IMR-90 (cell line): Measurements from ENCODE around the gene TTC21A. TPM values are rescaled to one million over a fixed set of nuclear protein-coding genes. Genes with fewer than 3 reads are reported as not detected.

Experiments used
- ATAC-seq: fragments of 200-7000 bp; cut with Tn5 transposase; 2 replicates; pipeline ENCODE4 v1.9.1; 2020; ENCODE audit warnings: low read depth, mild to moderate bottlenecking, moderate library complexity
- BruUV-seq: library from RNA; stranded (reverse); fragments of 400-500 nt; replicated peaks from 2 replicates; lab custom pipeline; 2021; lab: Mats Ljungman, UMichigan
- CTCF ChIA-PET: fragments of 300-600 bp; formaldehyde crosslinking; extraction: SDS; loops from one replicate; lab custom pipeline; 2021; ENCODE audit warnings: antibody characterized with exemption; lab: Yijun Ruan, JAX
- POLR2A ChIA-PET: fragments of 300-600 bp; sonication (Branson Sonifier 250); formaldehyde crosslinking; loops from one replicate; lab custom pipeline; 2022; ENCODE audit warnings: antibody characterized with exemption; ENCODE audit not compliant: unreplicated experiment; lab: Charles Lee
- DNase-seq: peaks from one replicate; pipeline ENCODE4 v3.0.0; 2013
- H2AFZ ChIP-seq: replicated peaks from 2 replicates; pipeline ENCODE3; 2013; ENCODE audit warnings: low read length, mild to moderate bottlenecking; ENCODE audit not compliant: poor library complexity
- H2AK5ac ChIP-seq: 2 replicates; pipeline ENCODE4 v1.6.1; 2013; ENCODE audit warnings: low read depth, low read length, inconsistent platforms
- H2AK9ac ChIP-seq: replicated peaks from 2 replicates; pipeline ENCODE3; 2013; ENCODE audit warnings: mild to moderate bottlenecking, low read depth, low read length, moderate library complexity; ENCODE audit not compliant: poor library complexity
- H2BK120ac ChIP-seq: 2 replicates; pipeline ENCODE4 v1.6.1; 2013; ENCODE audit warnings: low read depth, low read length, inconsistent platforms
- H2BK15ac ChIP-seq: 3 replicates; pipeline ENCODE4 v1.6.1; 2013; ENCODE audit warnings: low read depth, low read length, inconsistent platforms
- H2BK20ac ChIP-seq: 2 replicates; pipeline ENCODE4 v1.6.1; 2013; ENCODE audit warnings: low read depth, mild to moderate bottlenecking, inconsistent platforms, low read length, moderate library complexity
- H2BK5ac ChIP-seq: 2 replicates; pipeline ENCODE4 v1.6.1; 2013; ENCODE audit warnings: mild to moderate bottlenecking, low read depth, low read length, inconsistent platforms; ENCODE audit not compliant: poor library complexity, severe bottlenecking
- H3K14ac ChIP-seq: replicated peaks from 2 replicates; pipeline ENCODE4 v1.6.1; 2013; ENCODE audit warnings: low read depth, low read length, inconsistent platforms
- H3K18ac ChIP-seq: 2 replicates; pipeline ENCODE4 v1.6.1; 2013; ENCODE audit warnings: low read depth, low read length, control low read depth
- H3K23ac ChIP-seq: 2 replicates; pipeline ENCODE4 v1.6.1; 2013; ENCODE audit warnings: low read depth, low read length, inconsistent platforms
- H3K27ac ChIP-seq: 2 replicates; pipeline ENCODE4 v1.5.1; 2013; ENCODE audit warnings: mild to moderate bottlenecking, control low read depth, low read length; ENCODE audit not compliant: insufficient read depth
- H3K27me3 ChIP-seq: 2 replicates; pipeline ENCODE4 v1.6.1; 2013; ENCODE audit warnings: low read length; ENCODE audit not compliant: control insufficient read depth, insufficient read depth
- H3K36me3 ChIP-seq: 2 replicates; pipeline ENCODE4 v1.6.1; 2013; ENCODE audit warnings: low read length, mixed read lengths; ENCODE audit not compliant: control insufficient read depth, insufficient read depth
- H3K4ac ChIP-seq: 2 replicates; pipeline ENCODE4 v1.6.1; 2013; ENCODE audit warnings: low read depth, low read length, inconsistent platforms
- H3K4me1 ChIP-seq: 2 replicates; pipeline ENCODE4 v1.6.1; 2013; ENCODE audit warnings: low read length, mixed read lengths; ENCODE audit not compliant: control insufficient read depth, insufficient read depth
- H3K4me2 ChIP-seq: 2 replicates; pipeline ENCODE4 v1.6.1; 2013; ENCODE audit warnings: low read depth, mild to moderate bottlenecking, control low read depth, low read length, moderate library complexity
- H3K4me3 ChIP-seq: 2 replicates; pipeline ENCODE4 v1.5.1; 2013; ENCODE audit warnings: low read depth, mild to moderate bottlenecking, control low read depth, low read length, moderate library complexity; ENCODE audit not compliant: insufficient read depth
- H3K56ac ChIP-seq: 2 replicates; pipeline ENCODE4 v1.6.1; 2013; ENCODE audit warnings: low read length, inconsistent platforms; ENCODE audit not compliant: insufficient read depth; ENCODE audit errors: extremely low read depth
- H3K79me1 ChIP-seq, 2 experiments: 2 replicates each; pipeline ENCODE4 v1.6.1; 2013; ENCODE audit warnings: low read length in 2 of 2, inconsistent platforms in 1 of 2, low read depth in 1 of 2
- H3K9ac ChIP-seq: 2 replicates; pipeline ENCODE4 v1.6.1; 2013; ENCODE audit warnings: low read depth, low read length, control low read depth
- H3K9me1 ChIP-seq: 2 replicates; pipeline ENCODE4 v1.6.1; 2013; ENCODE audit warnings: low read length, inconsistent platforms; ENCODE audit not compliant: insufficient read depth
- H3K9me3 ChIP-seq: 2 replicates; pipeline ENCODE4 v1.6.1; 2013; ENCODE audit warnings: low read length; ENCODE audit not compliant: control insufficient read depth, insufficient read depth
- H4K20me1 ChIP-seq: 2 replicates; pipeline ENCODE4 v1.6.1; 2013; ENCODE audit warnings: low read length, inconsistent platforms; ENCODE audit not compliant: insufficient read depth
- H4K5ac ChIP-seq: 2 replicates; pipeline ENCODE4 v1.6.1; 2013; ENCODE audit warnings: mild to moderate bottlenecking, low read depth, low read length, control low read depth
- H4K8ac ChIP-seq, 2 experiments: 2 replicates each; pipeline ENCODE4 v1.6.1; 2013; ENCODE audit warnings: low read depth in 2 of 2, low read length in 2 of 2, control low read depth in 1 of 2, inconsistent platforms in 1 of 2
- H4K91ac ChIP-seq: 2 replicates; pipeline ENCODE4 v1.6.1; 2013; ENCODE audit warnings: low read depth, low read length, inconsistent platforms; ENCODE audit not compliant: insufficient read depth
- BHLHE40 ChIP-seq: fragments of 150-350 bp; IDR thresholded peaks from 2 replicates; pipeline ENCODE4 v1.6.1; 2016; ENCODE audit warnings: mild to moderate bottlenecking, low read depth, low read length
- CEBPB ChIP-seq: IDR thresholded peaks from 2 replicates; pipeline ENCODE4 v1.6.1; 2012; ENCODE audit warnings: low read depth, low read length, improper control_type of control experiment
- CHD1 ChIP-seq: IDR thresholded peaks from 2 replicates; pipeline ENCODE4 v1.6.1; 2012; ENCODE audit warnings: low read depth, low read length, improper control_type of control experiment
- ELK1 ChIP-seq: fragments of 150-350 bp; IDR thresholded peaks from 2 replicates; pipeline ENCODE4 v1.6.1; 2016; ENCODE audit warnings: low read depth, mild to moderate bottlenecking, low read length, moderate library complexity, borderline replicate concordance
- FOS ChIP-seq: fragments of 150-350 bp; IDR thresholded peaks from 2 replicates; pipeline ENCODE4 v1.6.1; 2016; ENCODE audit warnings: low read depth, low read length
- MAFK ChIP-seq: IDR thresholded peaks from 2 replicates; pipeline ENCODE4 v1.6.1; 2012; ENCODE audit warnings: low read depth, low read length, improper control_type of control experiment
- MAZ ChIP-seq: IDR thresholded peaks from 2 replicates; pipeline ENCODE4 v1.6.1; 2012; ENCODE audit warnings: low read depth, mild to moderate bottlenecking, low read length, improper control_type of control experiment, moderate library complexity, borderline replicate concordance
- MXI1 ChIP-seq: IDR thresholded peaks from 2 replicates; pipeline ENCODE4 v1.6.1; 2012; ENCODE audit warnings: low read depth, mild to moderate bottlenecking, low read length, moderate library complexity, borderline replicate concordance
- NFE2L2 ChIP-seq: fragments of 150-350 bp; IDR thresholded peaks from 2 replicates; pipeline ENCODE4 v1.6.1; 2016; ENCODE audit warnings: low read depth, mild to moderate bottlenecking, low read length
- POLR2A ChIP-seq: IDR thresholded peaks from 2 replicates; pipeline ENCODE4 v1.6.1; 2012; ENCODE audit warnings: mild to moderate bottlenecking, low read depth, low read length
- RAD21 ChIP-seq: IDR thresholded peaks from 2 replicates; pipeline ENCODE4 v1.6.1; 2012; ENCODE audit warnings: low read length, improper control_type of control experiment
- RCOR1 ChIP-seq: IDR thresholded peaks from 2 replicates; pipeline ENCODE4 v1.6.1; 2012; ENCODE audit warnings: mild to moderate bottlenecking, low read length, improper control_type of control experiment; ENCODE audit not compliant: insufficient replicate concordance
- RFX5 ChIP-seq: IDR thresholded peaks from 2 replicates; pipeline ENCODE4 v1.8.0; 2012; ENCODE audit warnings: low read depth, mild to moderate bottlenecking, low read length, moderate library complexity
- SMC3 ChIP-seq: fragments of 150-350 bp; IDR thresholded peaks from 2 replicates; pipeline ENCODE4 v1.6.1; 2016; ENCODE audit warnings: low read depth, mild to moderate bottlenecking, antibody characterized with exemption, low read length, moderate library complexity
- WGBS, 2 experiments: methylation state at CpG; one replicate each; pipeline versions ENCODE4 v1.1.5 to v1.1.7; 2013; ENCODE audit warnings: missing lambda C conversion rate in 2 of 2; ENCODE audit not compliant: insufficient read length in 1 of 2; ENCODE audit errors: extremely low coverage in 2 of 2; 5-methylcytosine and 5-hydroxymethylcytosine counted together
- dilution Hi-C: fragments of 300-500 bp; cut with HindIII; formaldehyde crosslinking; loops from one replicate; pipeline ENCODE4 v1.14.3; 2018; ENCODE audit warnings: low sequenced_read_pairs; ENCODE audit not compliant: unreplicated experiment
- in situ Hi-C: fragments of 300-500 bp; cut with MboI; formaldehyde crosslinking; loops from 3 replicates; pipeline ENCODE4 v1.14.3; 2019; ENCODE audit warnings: low sequenced_read_pairs, inconsistent platforms, mixed read lengths
- intact Hi-C: fragments of 100-400 bp; cut with micrococcal nuclease; formaldehyde crosslinking; loops from 2 replicates; pipeline ENCODE4 v1.10.0; 2022
- polyA plus RNA-seq, 3 experiments: library from polyadenylated mRNA; depleted of rRNA; stranded (reverse); fragments of >200 nt; gene quantifications; 2 replicates each; pipeline ENCODE4 v1.2.3, GENCODE V29; 2012; ENCODE audit warnings: low replicate concordance in 1 of 3
- total RNA-seq: library from RNA; depleted of rRNA; stranded (reverse); fragments of >200 nt; gene quantifications from 2 replicates; pipeline ENCODE4 v1.2.3, GENCODE V29; 2012
- TF ChIP-seq, protein P1 (sequence below): conservative IDR thresholded peaks from 2 replicates; pipeline ENCODE4 v1.5.1; 2012; ENCODE audit warnings: mild to moderate bottlenecking, low read depth, low read length, improper control_type of control experiment
- TF ChIP-seq, protein P2 (sequence below): fragments of 150-350 bp; IDR thresholded peaks from 2 replicates; pipeline ENCODE4 v1.6.1; 2017; ENCODE audit warnings: mild to moderate bottlenecking, antibody characterized with exemption, low read length, low read depth

TTC21A gene
- total and polyA plus RNA-seq, 2 of the 4 experiments (the other 2 are of a cell fraction), result 0.90 to 1.8 TPM

GRCh38 chr3:39118079-39118478 is 10.6 kb downstream of the TTC21A start:
- in situ Hi-C loops (no loop called here), intact Hi-C loops (no loop called here), dilution Hi-C loops (no loop called here)
- H3K36me3 ChIP-seq, result no peaks in the 10 kb centered on the region; the same call in 1 of the 2 replicates
- H3K4me3 ChIP-seq, result no peak overlapping the region
- H4K91ac ChIP-seq, result no peak overlapping the region
- POLR2A ChIA-PET, result interaction anchor here (0.8 kb wide), 1 partner anchor 16 kb away, joined by 3 read pairs; no protein-coding TSS in a partner anchor
- CTCF ChIA-PET, result interaction anchor here (1.3 kb wide), 1 partner anchor 171 kb away, joined by 4 read pairs; no protein-coding TSS in a partner anchor
- H4K20me1 ChIP-seq, result no peaks in the 10 kb centered on the region
- H2AK9ac ChIP-seq, result no peak overlapping the region
- no peak overlapping the region for H4K8ac ChIP-seq
- no peaks in the 10 kb centered on the region for H3K79me1 ChIP-seq
- no peak overlapping the region for H2BK120ac ChIP-seq
- no peak overlapping the region for H3K18ac ChIP-seq
- TF ChIP-seq NFE2L2 (no peak), BHLHE40 (no peak), MAFK (no peak), RAD21 (no peak), MAZ (no peak), RFX5 (no peak), POLR2A (no peak), MXI1 (no peak), FOS (no peak), SMC3 (no peak), ELK1 (no peak), CEBPB (no peak), RCOR1 (no peak), CHD1 (no peak)
- TF ChIP-seq, protein P1, sequence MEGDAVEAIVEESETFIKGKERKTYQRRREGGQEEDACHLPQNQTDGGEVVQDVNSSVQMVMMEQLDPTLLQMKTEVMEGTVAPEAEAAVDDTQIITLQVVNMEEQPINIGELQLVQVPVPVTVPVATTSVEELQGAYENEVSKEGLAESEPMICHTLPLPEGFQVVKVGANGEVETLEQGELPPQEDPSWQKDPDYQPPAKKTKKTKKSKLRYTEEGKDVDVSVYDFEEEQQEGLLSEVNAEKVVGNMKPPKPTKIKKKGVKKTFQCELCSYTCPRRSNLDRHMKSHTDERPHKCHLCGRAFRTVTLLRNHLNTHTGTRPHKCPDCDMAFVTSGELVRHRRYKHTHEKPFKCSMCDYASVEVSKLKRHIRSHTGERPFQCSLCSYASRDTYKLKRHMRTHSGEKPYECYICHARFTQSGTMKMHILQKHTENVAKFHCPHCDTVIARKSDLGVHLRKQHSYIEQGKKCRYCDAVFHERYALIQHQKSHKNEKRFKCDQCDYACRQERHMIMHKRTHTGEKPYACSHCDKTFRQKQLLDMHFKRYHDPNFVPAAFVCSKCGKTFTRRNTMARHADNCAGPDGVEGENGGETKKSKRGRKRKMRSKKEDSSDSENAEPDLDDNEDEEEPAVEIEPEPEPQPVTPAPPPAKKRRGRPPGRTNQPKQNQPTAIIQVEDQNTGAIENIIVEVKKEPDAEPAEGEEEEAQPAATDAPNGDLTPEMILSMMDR, result no peak
- TF ChIP-seq, protein P2, sequence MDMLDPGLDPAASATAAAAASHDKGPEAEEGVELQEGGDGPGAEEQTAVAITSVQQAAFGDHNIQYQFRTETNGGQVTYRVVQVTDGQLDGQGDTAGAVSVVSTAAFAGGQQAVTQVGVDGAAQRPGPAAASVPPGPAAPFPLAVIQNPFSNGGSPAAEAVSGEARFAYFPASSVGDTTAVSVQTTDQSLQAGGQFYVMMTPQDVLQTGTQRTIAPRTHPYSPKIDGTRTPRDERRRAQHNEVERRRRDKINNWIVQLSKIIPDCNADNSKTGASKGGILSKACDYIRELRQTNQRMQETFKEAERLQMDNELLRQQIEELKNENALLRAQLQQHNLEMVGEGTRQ, result no peak
- H2BK15ac ChIP-seq, result no peak overlapping the region
- H3K9ac ChIP-seq, result no peak overlapping the region
- ATAC-seq (no peak), DNase-seq (no peak)
- 60% methylated on average over 1 of the region's 3 CpGs; no CpG with 5 or more reads in 1 of the 2 experiments for WGBS, 2 experiments
- no peak overlapping the region for H3K4me2 ChIP-seq
- H3K27me3 ChIP-seq, result no peaks in the 10 kb centered on the region
- H3K9me1 ChIP-seq, result no peaks in the 10 kb centered on the region
- H2AK5ac ChIP-seq, result no peak overlapping the region
- no peak overlapping the region for H3K4ac ChIP-seq
- no peak overlapping the region for H3K27ac ChIP-seq
- no peak overlapping the region for H3K14ac ChIP-seq
- no peak overlapping the region for H3K23ac ChIP-seq
- H2BK5ac ChIP-seq, result no peak overlapping the region
- no peaks in the 10 kb centered on the region for H3K9me3 ChIP-seq
- H4K5ac ChIP-seq, result no peak overlapping the region
- H2BK20ac ChIP-seq, result no peak overlapping the region
- H3K56ac ChIP-seq, result no peak overlapping the region
- no peaks in the 10 kb centered on the region for H3K4me1 ChIP-seq
- H2AFZ ChIP-seq, result no peak overlapping the region
- BruUV-seq, result no TSS peak
